Measurements from ENCODE around the gene CEP57L1. TPM values are rescaled to one million over a fixed set of nuclear protein-coding genes. Genes with fewer than 3 reads are reported as not detected.

The CEP57L1 gene
- total and polyA plus RNA-seq, 2 donors (not counting 1 experiment from before 2014, with no cell fraction given), result 3.1 to 8.8 TPM

DNA sequence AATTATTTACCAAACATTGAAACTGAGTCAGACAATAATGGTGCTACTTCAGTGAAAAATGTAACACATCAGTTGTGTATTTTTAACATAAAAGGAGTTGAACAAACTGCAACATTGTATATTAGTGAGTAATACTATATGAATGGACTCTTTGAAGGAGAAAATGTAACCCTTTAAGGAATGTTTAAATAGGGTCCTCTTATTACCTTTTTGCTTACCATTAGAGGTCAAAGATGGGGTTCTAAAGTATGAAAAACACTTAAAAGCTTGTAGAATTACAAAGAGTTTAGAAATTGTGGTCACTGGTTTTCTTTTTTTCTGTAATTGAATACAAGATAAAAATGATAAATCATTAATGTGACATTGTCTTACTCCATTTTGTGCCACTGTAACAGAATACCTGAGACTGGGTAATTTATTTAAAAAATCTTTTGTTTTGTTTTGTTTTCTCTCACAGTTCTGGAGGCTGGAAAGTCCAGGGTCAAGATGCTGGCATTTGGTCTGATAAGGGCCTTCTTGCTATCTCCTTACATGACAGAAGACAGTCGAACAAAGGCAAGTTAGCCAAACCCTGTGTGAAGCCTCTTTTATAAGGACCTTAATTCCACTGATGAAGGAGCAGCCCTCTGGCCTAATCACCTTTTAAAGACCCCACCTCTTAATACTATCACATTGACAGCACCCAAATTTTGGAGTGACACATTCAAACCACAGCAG is 43.8 kb upstream of the CEP57L1 start:
- POLR2A ChIA-PET, result interaction anchor here (0.6 kb wide), 1 partner anchor 44 kb away, joined by 3 read pairs; no protein-coding TSS in a partner anchor
- intact Hi-C loops (cut with micrococcal nuclease), result loop anchor here (5.0 kb wide), 1 partner anchor 39 kb away; no protein-coding TSS in a partner anchor
- H3K4me3 Mint-ChIP-seq, result peak overlapping the region; percentile 26

More for the DNA sequence above, 43.8 kb upstream of the CEP57L1 start:
- H3K27ac ChIP-seq (ENCODE audit: low read length in 2 of 2), result peak overlapping the region in 1 of 2 donors; percentile 10
- no peaks in the 10 kb centered on the region for H4K20me1 ChIP-seq (ENCODE audit: control insufficient read depth, insufficient read depth, low read length, poor library complexity, severe bottlenecking)
- H3K9ac ChIP-seq (ENCODE audit: low read length), result no peak overlapping the region
- H3K79me2 ChIP-seq (ENCODE audit: control insufficient read depth, insufficient read depth, low read length), result peaks cover 39% of the 10 kb centered on the region
- Mint-ChIP-seq H3K4me1 (peaks cover 33% of the 10 kb centered on the region), H3K27ac (no peak overlapping the region), H3K27me3 (no peaks in the 10 kb centered on the region), H3K9me3 (ENCODE audit: insufficient read depth) (no peaks in the 10 kb centered on the region)
- CTCF ChIA-PET, result interaction anchor here (0.9 kb wide), 1 partner anchor 12 kb away, joined by 4 read pairs; no protein-coding TSS in a partner anchor
- H3K27me3 ChIP-seq (replicated peaks in 1 of 4; ENCODE audit: control extremely low read depth in 1 of 4, control insufficient read depth in 3 of 4, insufficient read depth in 4 of 4, low read length in 3 of 4), result no peaks in the 10 kb centered on the region
- H2AFZ ChIP-seq (ENCODE audit: insufficient read depth, low read depth, low read length, poor library complexity, severe bottlenecking), result no peak overlapping the region
- no peak for TF ChIP-seq EZH2 (IDR thresholded peaks at IDR 0.05; ENCODE audit: borderline replicate concordance, insufficient read depth, low read depth, low read length, poor library complexity, severe bottlenecking)
- TF ChIP-seq, protein P1, sequence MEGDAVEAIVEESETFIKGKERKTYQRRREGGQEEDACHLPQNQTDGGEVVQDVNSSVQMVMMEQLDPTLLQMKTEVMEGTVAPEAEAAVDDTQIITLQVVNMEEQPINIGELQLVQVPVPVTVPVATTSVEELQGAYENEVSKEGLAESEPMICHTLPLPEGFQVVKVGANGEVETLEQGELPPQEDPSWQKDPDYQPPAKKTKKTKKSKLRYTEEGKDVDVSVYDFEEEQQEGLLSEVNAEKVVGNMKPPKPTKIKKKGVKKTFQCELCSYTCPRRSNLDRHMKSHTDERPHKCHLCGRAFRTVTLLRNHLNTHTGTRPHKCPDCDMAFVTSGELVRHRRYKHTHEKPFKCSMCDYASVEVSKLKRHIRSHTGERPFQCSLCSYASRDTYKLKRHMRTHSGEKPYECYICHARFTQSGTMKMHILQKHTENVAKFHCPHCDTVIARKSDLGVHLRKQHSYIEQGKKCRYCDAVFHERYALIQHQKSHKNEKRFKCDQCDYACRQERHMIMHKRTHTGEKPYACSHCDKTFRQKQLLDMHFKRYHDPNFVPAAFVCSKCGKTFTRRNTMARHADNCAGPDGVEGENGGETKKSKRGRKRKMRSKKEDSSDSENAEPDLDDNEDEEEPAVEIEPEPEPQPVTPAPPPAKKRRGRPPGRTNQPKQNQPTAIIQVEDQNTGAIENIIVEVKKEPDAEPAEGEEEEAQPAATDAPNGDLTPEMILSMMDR (IDR thresholded peaks at IDR 0.05), result no peak
- H3K36me3 ChIP-seq (replicated peaks in 1 of 2; ENCODE audit: control extremely low read depth in 1 of 2, control insufficient read depth in 1 of 2, extremely low read depth in 1 of 2, insufficient read depth in 2 of 2, low read length in 1 of 2), result no peaks in the 10 kb centered on the region
- 100% methylated on average over 1 of the region's 1 CpG for WGBS (ENCODE audit: insufficient coverage)
- peak overlapping the region; percentile 55 for H3K4me2 ChIP-seq (replicated peaks; ENCODE audit: low read depth, low read length, poor library complexity, severe bottlenecking)
- no peak for ATAC-seq (ENCODE audit: low read depth)
- H3K4me3 ChIP-seq (ENCODE audit: control extremely low read depth in 1 of 5, extremely low read depth in 1 of 5, insufficient read depth in 1 of 5, low read depth in 2 of 5, low read length in 4 of 5), result no peak overlapping the region
- H3K9me3 ChIP-seq (ENCODE audit: control extremely low read depth in 1 of 3, control insufficient read depth in 2 of 3, insufficient read depth in 1 of 3, low read length in 2 of 3), result peaks cover 0 to 2% (median 0%) of the 10 kb centered on the region in 3 donors
- H3K4me1 ChIP-seq (ENCODE audit: control insufficient read depth in 2 of 2, insufficient read depth in 2 of 2, low read length in 2 of 2), result peaks cover 24 to 32% of the 10 kb centered on the region in 2 donors
- DNase-seq, result no peak

Data from B cell (primary cell).